ENCODE results near the gene CACNA1S.

The CACNA1S gene

GRCh38 chr1:201051399-201051798 lies 60.8 kb downstream of the CACNA1S start:
- H3K36me3 ChIP-seq (ENCODE audit: control insufficient read depth, low read length) = no peaks in the 10 kb centered on the region
- no peak overlapping the region for H3K27ac ChIP-seq (ENCODE audit: low read depth, low read length)
- no peak overlapping the region for H3K4me3 ChIP-seq (ENCODE audit: low read length)
- H3K9me2 ChIP-seq (replicated peaks; ENCODE audit: control insufficient read depth, low read length) = no peaks in the 10 kb centered on the region
- H4K20me1 ChIP-seq (ENCODE audit: control insufficient read depth, insufficient read depth, low read depth, low read length) = no peaks in the 10 kb centered on the region
- no peak for TF ChIP-seq EZH2phosphoT487 (IDR thresholded peaks at IDR 0.05; ENCODE audit: borderline replicate concordance, low read length)
- no peak for TF ChIP-seq CTCF (IDR thresholded peaks at IDR 0.05; ENCODE audit: low read depth, low read length, poor library complexity, severe bottlenecking)
- peaks cover 20% of the 10 kb centered on the region for H3K4me1 ChIP-seq (ENCODE audit: control insufficient read depth, low read length)
- no peaks in the 10 kb centered on the region for H3F3A ChIP-seq (ENCODE audit: control insufficient read depth, insufficient read depth)
- H3K4me2 ChIP-seq (ENCODE audit: low read length) = no peak overlapping the region
- H3K9me3 ChIP-seq (ENCODE audit: control insufficient read depth, insufficient read depth, low read length) = no peaks in the 10 kb centered on the region
- peaks cover 28% of the 10 kb centered on the region for H3K27me3 ChIP-seq (ENCODE audit: control insufficient read depth, low read length)
- no peaks in the 10 kb centered on the region for H3K79me2 ChIP-seq (ENCODE audit: control insufficient read depth, low read length)

- Histone ChIP-seq H4K20me1 (ENCODE audit: control insufficient read depth, insufficient read depth, low read depth, low read length) (no peaks in the 10 kb centered on the region), H3K9me2 (replicated peaks; ENCODE audit: control insufficient read depth, low read length) (no peaks in the 10 kb centered on the region)
These were observed 61.5 kb downstream of the CACNA1S start for GRCh38 chr1:201050515-201051277.

GRCh38 chr1:201049248-201049831 lies 62.9 kb downstream of the CACNA1S start:
- peaks cover 29% of the 10 kb centered on the region for H3K27me3 ChIP-seq (ENCODE audit: control insufficient read depth, low read length)
- H3K27ac ChIP-seq (ENCODE audit: low read depth, low read length) = no peak overlapping the region
- TF ChIP-seq EZH2phosphoT487 (IDR thresholded peaks at IDR 0.05; ENCODE audit: borderline replicate concordance, low read length) (no peak), CTCF (IDR thresholded peaks at IDR 0.05; ENCODE audit: low read depth, low read length, poor library complexity, severe bottlenecking) (no peak)
- no peaks in the 10 kb centered on the region for H3K9me3 ChIP-seq (ENCODE audit: control insufficient read depth, insufficient read depth, low read length)
- no peaks in the 10 kb centered on the region for H3K79me2 ChIP-seq (ENCODE audit: control insufficient read depth, low read length)
- no peaks in the 10 kb centered on the region for H3K9me2 ChIP-seq (replicated peaks; ENCODE audit: control insufficient read depth, low read length)
- no peak overlapping the region for H3K4me2 ChIP-seq (ENCODE audit: low read length)
- no peaks in the 10 kb centered on the region for H4K20me1 ChIP-seq (ENCODE audit: control insufficient read depth, insufficient read depth, low read depth, low read length)
- H3K4me3 ChIP-seq (ENCODE audit: low read length) = no peak overlapping the region
- 0 out of 2 replicates have a peak, but pooled peaks cover 3% of the 10 kb centered on the region for H3K4me1 ChIP-seq (ENCODE audit: control insufficient read depth, low read length)
- H3K36me3 ChIP-seq (ENCODE audit: control insufficient read depth, low read length) = no peaks in the 10 kb centered on the region
- no peaks in the 10 kb centered on the region for H3F3A ChIP-seq (ENCODE audit: control insufficient read depth, insufficient read depth)

More at GRCh38 chr1:201050515-201051277, 61.5 kb downstream of the CACNA1S start:
- Histone ChIP-seq H3K4me3 (ENCODE audit: low read length) (no peak overlapping the region), H3K27me3 (ENCODE audit: control insufficient read depth, low read length) (peaks cover 25% of the 10 kb centered on the region), H3F3A (ENCODE audit: control insufficient read depth, insufficient read depth) (no peaks in the 10 kb centered on the region), H3K36me3 (ENCODE audit: control insufficient read depth, low read length) (no peaks in the 10 kb centered on the region), H3K79me2 (ENCODE audit: control insufficient read depth, low read length) (no peaks in the 10 kb centered on the region), H3K9me3 (ENCODE audit: control insufficient read depth, insufficient read depth, low read length) (no peaks in the 10 kb centered on the region), H3K4me2 (ENCODE audit: low read length) (no peak overlapping the region), H3K27ac (ENCODE audit: low read depth, low read length) (no peak overlapping the region), H3K4me1 (ENCODE audit: control insufficient read depth, low read length) (peaks cover 13% of the 10 kb centered on the region)
- TF ChIP-seq EZH2phosphoT487 (IDR thresholded peaks at IDR 0.05; ENCODE audit: borderline replicate concordance, low read length) (no peak), CTCF (IDR thresholded peaks at IDR 0.05; ENCODE audit: low read depth, low read length, poor library complexity, severe bottlenecking) (no peak)
